TTC549 (cell line): Measurements from ENCODE around the gene DHH.

Experiments used
- FAIRE-seq: peaks from 2 replicates; lab custom pipeline; 2012; peaks lifted over from hg19 to GRCh38; lab: Jason Lieb, UNC

The DHH gene

GRCh38 chr12:49108958-49109404 lies 14.4 kb upstream of the DHH start:
- FAIRE-seq: no peak

GRCh38 chr12:49105504-49106084 lies 11.0 kb upstream of the DHH start:
- no peak for FAIRE-seq

- FAIRE-seq: no peak
Measured at GRCh38 chr12:49104822-49105221, 10.2 kb upstream of the DHH start.

GRCh38 chr12:49100380-49100779 lies 5.8 kb upstream of the DHH start:
- no peak for FAIRE-seq

GRCh38 chr12:49098703-49099102 lies 4.1 kb upstream of the DHH start:
- no peak for FAIRE-seq

- FAIRE-seq: no peak
Measured at GRCh38 chr12:49098035-49098451, 3.4 kb upstream of the DHH start.

GRCh38 chr12:49097381-49097780 lies 2.8 kb upstream of the DHH start:
- no peak for FAIRE-seq

GRCh38 chr12:49094975-49095365 lies 369 bp upstream of the DHH start:
- no peak for FAIRE-seq

- FAIRE-seq: no peak
Measured at GRCh38 chr12:49093792-49094159, 825 bp downstream of the DHH start.

GRCh38 chr12:49092816-49093406 lies 1.7 kb downstream of the DHH start:
- FAIRE-seq: no peak

- FAIRE-seq: no peak
Measured at GRCh38 chr12:49092086-49092815, 2.4 kb downstream of the DHH start.

- FAIRE-seq: no peak
Measured at GRCh38 chr12:49091836-49092085, 2.8 kb downstream of the DHH start.

GRCh38 chr12:49091056-49091835 lies 3.4 kb downstream of the DHH start:
- no peak for FAIRE-seq

GRCh38 chr12:49089821-49090773 lies 4.5 kb downstream of the DHH start:
- no peak for FAIRE-seq

GRCh38 chr12:49088932-49089330 lies 5.7 kb downstream of the DHH start:
- no peak for FAIRE-seq

GRCh38 chr12:49088150-49088931 lies 6.3 kb downstream of the DHH start:
- FAIRE-seq: no peak

- no peak for FAIRE-seq
Measured at GRCh38 chr12:49086116-49086515, 8.5 kb downstream of the DHH start.

- FAIRE-seq: no peak
Measured at GRCh38 chr12:49084438-49084837, 10.2 kb downstream of the DHH start.

- no peak for FAIRE-seq
Measured at GRCh38 chr12:49079793-49080192, 14.8 kb downstream of the DHH start.

- no peak for FAIRE-seq
Measured at GRCh38 chr12:49070971-49071370, 23.6 kb downstream of the DHH start.
